COLO829 (cell line): ENCODE results near the gene KLHL30.

ENCODE experiments used
- DNase-seq: peaks from one replicate; pipeline ENCODE4 v3.0.0; 2012; ENCODE audit warnings: low spot score

Gene KLHL30, protein sequence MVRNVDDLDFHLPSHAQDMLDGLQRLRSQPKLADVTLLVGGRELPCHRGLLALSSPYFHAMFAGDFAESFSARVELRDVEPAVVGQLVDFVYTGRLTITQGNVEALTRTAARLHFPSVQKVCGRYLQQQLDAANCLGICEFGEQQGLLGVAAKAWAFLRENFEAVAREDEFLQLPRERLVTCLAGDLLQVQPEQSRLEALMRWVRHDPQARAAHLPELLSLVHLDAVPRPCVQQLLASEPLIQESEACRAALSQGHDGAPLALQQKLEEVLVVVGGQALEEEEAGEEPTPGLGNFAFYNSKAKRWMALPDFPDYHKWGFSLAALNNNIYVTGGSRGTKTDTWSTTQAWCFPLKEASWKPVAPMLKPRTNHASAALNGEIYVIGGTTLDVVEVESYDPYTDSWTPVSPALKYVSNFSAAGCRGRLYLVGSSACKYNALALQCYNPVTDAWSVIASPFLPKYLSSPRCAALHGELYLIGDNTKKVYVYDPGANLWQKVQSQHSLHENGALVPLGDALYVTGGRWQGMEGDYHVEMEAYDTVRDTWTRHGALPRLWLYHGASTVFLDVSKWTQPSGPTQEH

DNA sequence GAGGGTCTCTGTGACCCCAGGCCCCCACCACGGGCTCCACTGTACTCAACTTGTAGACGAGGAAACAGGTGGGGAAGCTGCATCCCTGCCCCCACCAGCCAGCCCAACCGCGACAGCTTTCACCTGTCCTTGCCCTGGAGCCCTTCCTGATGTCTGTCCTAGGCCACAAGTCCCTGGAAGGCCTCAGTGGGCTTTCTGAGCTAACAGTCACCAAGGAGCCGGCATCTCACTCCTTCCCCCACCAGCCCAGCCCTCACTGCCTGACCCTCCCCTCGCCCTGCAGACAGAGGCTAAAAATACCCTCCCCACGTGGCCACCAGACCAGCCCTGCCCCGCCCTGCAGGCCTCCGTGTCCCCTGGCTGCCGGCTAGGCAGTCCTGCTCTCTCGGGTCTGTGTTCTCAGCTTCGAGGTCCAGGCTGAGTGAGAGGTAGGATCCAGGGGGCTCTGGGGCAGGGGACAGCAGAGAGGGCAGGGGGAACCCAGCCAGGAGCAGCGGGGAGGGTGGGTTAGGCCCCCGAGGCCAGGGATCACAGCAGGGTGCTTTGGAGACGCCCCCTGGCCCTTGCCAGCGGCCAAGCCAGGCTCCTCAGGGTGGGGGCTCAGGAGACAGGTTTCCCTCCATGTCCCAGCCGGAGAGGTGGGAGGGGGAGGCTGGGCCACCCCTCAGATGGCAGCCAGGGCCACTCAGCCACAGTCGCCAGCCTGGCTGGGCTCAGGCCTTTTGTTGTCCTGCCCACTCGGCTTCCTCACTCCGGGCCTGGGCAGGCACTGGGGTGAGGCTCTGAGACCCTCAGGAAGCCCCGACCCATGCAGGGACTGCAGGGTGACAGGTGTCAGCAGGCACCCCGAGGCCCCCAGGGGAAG is at the start of gene KLHL30:
TSS of gene KLHL30 (plus strand) at position 338 of the 865 bp plus-strand sequence. CDS start 2,087 bp downstream, outside the sequence.
- no peak for DNase-seq

DNA sequence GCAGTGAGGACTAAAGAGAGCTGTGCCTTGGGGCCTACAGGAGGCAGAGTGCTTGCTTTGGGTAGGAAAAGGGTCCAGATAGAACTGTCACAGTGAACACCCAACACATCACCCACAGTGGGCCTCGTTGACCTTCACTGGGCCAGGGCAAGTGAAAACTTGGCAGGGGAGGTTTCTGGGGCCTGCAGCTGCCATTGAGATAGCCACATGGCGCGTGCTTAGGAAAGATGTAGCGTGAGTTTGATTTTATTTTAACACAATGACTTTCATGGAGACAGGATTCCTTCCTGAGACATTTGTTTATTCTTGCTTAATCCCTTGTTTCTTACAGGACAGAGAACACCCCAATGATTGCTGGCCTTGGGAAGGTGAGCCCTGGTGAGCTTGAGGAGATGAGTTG is 47.6 kb upstream of the KLHL30 start:
- DNase-seq = no peak

DNA sequence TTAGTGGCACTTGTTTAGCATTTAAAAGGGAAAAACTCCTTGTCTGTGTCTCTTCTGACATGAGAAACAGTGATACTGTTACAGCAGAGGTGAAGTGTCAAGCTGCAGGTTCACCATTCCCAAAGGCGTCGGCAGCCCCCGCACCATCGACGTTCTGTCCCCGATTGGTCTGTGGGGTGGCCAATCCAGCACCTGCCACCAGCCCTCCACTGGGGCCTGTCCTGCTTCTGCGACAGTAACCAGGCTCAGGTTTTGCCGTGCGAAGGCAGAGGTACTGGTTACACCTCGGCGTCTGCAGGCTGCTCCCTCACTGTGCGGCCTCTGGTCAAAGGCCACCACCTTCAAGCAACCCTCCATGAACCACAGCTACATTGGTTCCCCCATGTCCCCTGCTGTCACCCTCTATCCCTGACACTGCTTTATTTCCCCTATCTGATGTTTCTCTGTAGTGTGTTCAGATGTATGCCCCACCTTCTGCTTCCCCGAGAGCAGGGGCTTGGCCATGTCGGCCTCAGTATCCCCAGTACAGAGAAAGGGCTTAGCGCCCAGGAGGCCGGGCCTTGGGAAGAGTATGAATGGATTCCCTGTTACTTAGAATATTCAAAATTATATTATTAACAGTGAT is 46.9 kb upstream of the KLHL30 start:
- no peak for DNase-seq

DNA sequence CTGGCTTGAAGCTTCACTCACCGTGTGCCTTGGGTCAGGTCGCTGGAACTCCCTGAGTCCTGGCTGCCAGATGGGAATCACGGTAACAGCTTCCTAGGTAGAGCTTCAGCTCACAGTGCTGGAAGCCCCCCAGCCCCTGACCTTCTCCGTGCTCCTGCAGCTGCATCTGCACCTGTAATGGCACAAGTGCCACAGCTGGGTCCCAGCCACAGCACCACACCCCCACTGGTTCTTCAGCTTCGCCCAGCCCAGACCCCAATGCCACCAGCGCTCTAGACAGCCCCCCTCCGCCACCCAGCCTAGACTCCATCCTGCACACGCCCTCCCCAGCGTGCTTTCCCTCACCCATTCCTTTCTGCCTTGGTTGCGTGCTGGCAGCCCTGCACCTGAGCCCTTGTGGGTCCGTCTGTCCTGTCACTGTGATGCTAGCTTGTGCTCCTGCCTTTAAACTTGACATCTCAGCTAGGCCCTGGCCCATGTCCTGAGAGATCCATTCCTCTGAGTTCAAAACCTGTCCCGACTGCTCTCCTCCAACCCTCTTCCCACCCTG is 45.9 kb upstream of the KLHL30 start:
- DNase-seq = no peak

DNA sequence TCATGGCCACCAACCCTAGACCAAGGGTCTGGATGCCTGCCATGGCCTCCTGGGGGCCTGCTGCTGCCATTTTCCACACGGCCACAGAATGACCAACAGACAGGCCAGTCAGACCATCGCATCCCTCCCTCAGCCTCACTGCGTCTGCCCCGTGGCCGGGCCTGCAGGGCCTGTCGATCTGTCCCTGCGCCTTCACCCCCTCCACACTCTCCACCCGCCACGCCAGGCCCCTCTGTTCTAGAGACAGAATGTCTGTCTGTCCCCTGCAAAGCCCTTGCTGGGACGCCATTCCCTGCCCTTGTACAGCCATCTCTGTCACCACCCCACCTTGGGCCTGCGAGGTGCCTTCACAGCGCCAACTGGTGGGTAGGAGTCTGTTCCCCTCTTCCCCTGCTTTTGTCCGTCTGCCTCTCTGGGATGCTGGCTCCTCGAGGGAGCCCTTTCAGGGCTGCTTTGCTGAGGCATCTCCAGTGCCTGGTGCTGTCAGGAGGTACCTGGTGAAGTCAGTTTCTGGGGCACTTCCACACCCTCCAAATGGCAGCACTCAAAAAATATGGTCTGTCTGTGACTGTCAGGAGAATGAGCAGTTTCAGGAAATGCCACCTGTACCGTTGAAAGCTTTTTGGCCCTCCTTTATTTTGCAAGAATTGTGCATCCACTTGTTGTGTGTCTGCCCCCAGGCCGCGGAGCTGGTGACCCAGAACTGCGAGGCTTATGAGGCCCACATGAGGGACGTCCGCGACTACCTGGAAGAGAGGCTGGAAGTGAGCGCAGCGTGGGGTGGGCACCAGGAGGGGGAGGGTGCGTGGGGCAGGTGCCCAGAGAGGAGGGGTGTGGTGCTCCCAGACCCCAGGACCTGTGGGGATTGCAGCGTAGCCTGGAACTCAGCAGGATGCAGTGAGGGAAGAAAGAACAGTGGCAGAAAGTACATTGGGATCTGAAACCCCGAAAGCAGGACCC is 45.0 kb upstream of the KLHL30 start:
- DNase-seq = no peak

DNA sequence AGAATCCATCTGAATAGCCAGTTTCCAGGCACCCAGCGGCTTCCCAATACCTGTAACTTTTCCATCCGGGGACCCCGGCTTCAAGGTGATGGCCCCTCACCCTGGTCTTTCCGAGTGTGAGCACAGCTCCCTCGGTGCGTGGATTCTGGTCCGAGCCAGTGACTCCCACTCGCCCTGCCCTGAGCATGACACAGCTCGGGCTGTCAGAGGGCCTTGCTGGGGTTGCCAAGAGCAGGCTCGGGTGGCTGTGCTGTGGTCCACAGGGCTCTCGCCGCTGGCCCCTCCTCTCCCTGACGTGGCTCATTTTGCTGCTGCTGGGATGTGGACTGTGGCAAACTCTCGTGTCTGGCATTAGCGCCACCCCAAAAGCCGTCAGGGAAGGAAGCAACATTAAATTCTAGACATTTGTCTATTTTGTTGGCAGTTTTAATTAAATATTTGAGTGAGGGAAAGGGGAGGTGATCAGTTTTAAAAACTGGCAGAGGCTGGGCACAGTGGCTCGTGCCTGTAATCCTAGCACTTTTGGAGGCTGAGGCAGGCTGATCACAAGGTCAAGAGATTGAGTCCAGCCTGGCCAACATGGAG is 43.9 kb upstream of the KLHL30 start:
- DNase-seq = no peak

DNA sequence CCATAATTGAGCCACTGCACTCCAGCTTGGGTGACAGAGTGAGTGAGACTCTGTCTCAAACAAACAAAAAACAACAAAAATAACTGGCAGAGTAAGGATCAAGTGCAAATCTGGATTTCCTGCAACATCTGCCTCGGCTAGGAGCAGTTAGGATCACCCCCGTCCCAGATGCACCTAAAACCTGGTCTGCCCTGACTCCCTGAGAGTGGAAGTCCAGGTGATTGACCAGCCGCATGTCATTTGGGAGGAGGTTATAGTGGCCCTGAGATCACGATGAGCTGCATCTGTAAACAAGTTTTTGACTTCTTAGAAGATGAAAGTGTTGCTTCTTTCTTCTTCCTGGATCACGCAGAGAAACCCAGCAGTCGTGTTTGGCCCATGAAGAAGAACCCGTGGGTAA is 43.3 kb upstream of the KLHL30 start:
- DNase-seq = no peak

DNA sequence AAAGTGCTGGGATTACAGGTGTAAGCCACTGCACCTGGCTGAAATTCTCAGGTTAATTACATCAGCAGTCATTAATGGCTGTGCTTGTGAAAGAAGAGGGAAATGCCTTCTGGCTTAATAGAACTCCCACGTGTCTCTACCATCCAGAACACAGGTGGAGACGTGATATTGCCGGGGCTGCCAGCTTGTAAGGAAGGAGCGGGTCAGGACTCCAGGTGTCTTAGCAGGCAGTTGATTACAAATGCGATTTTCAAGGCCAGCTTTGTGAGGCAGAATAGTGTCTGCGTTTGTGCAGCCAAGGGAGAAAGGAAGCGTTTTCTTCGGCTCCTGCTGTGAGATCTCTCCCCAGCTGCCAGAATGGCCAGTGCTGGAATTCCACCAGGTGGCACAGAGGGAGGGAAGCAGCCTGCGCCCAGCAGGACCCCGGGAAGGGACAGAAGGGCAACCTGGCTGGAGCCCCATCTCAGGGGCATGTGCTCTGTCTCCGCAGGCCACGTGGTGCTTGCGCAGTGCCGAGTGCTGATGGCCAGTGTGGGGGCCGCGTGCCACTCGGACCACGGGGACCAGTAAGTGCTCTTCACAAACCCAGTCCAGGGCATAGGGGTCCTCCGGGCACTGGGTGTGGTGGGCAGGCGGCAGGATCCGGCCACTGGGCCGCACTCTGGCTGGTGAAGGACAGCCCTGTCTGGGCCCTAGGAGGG is 42.0 kb upstream of the KLHL30 start:
- DNase-seq = no peak

DNA sequence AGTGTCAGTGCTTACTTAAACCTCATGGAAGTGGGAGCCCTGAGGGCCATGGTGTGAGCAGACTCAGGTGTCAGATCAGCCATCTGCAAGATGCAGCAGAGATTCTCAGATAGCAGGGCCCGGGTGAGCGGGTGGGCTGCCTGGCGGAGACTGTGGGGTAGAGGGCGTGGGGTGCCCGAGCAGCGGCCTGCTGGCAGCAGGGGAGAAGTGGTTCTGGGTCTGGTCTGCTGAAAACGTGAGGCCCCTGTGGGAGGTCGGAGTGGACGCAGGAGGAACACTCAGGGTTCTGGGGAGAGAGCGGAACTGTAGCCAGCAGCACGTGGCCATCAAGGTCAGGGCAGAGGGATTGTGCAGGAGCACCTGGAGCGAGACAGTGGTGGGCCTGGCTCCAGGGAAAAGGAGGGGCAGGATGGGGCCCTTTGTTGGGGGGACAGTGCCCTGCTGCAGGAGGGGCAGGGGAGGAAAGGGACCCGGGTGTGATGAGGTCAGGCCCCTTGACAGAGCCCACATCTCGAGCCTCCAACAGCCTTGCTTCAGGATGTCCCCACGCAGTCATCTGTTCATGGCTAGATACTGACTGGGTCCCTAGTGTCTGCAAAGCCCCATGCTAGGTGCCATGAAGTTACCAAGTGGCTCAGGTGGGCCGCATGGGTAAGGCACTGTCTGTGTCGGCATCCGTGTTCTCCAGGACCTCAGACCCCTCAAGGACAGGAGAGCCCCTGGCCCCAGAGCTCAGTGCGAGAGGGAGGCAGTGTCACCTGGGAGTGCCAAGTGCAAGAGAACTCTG is 41.1 kb upstream of the KLHL30 start:
- no peak for DNase-seq

DNA sequence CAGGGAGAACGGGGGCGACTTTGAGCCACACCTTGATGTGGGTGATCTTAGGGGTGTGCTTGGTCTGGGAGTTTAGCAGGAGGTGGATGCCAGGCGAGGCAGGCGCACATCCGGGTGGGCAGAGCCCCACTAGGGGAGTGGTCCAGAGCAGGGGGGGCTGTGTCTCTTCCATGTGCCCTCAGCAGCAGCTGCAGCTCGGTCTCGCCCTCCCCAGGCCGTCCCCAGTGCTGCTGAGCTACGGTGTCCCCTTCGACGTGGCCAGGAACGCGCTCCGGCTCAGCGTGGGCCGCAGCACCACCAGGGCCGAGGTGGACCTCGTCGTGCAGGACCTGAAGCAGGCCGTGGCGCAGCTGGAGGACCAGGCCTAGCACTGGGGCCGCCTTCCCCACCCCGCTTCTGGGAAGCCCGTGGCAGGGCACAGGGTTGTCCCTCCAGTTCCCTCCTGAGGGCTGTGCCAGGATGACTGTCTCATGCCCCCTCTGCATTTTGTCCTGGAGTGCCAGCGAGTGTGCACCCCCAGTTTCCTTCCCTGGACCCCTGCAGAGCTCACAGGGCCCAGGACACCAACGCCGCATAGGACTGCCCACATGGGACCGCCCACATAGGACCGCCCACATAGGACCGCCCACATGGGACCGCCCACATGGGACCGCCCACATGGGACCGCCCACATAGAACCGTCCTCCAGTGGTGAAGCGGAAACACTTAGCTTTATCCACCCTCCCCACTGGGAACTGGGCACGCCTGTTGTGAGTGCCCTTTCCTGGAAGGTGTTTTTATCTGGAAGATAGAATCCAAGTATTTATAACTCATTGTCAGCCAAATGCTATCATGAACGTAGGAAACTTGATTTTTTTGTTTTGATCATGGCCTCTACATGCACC is 40.2 kb upstream of the KLHL30 start:
- DNase-seq = peak; percentile 94

DNA sequence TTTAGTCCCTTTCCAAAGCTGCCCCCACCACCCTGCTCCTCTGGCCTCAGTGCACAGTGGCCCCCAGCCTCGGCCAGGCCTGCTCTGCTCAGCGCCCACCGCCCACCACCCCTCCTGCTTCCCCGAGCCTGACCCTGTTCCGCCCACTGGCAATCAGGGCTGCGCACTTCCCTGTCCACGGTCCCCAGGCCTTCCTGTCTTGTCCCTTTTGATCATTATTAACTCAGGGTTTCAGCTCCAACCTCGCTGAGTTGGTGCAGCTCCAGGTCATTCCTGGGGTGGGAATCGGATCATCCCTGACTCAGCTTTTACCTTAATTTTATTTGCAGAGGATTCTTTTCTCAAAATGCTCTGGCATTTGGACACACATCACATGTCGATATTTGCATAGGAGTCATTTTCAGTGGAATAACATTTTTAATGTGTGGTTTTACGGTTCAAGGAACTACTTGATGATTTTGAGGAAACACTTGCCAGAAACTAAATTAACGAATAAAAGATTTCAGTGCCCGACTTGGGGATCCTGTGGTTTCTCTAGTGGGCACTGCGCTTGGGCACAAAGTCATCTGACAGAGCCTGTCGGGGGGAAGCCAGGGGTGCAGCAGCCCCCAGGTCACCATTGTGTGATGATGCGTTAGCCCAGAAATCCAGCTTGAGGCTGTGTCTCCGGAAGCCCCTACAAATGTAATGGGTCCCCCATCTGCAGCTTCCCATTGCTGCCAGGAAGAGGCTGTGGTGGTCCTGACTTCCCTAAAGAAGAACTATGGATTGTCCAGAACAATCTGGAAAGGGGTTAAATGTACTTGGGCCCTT is 39.4 kb upstream of the KLHL30 start:
- DNase-seq = no peak

DNA sequence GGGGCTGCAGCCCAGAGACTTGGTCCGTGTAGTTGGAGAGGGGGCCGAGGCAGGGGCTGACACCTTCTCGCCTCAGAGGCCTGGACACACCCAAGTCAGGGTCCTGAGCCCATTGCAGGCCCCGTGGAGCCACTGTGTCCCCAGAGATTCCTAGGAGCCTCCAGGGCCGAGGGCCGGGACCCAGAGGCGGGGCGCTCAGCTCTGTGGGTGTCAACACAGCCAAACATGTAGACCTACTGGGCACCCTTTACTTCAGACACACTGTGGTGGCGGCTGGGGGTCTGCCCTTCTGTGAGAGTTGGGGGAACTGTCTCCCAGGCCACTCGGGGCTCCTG is 38.8 kb upstream of the KLHL30 start:
- DNase-seq = no peak

DNA sequence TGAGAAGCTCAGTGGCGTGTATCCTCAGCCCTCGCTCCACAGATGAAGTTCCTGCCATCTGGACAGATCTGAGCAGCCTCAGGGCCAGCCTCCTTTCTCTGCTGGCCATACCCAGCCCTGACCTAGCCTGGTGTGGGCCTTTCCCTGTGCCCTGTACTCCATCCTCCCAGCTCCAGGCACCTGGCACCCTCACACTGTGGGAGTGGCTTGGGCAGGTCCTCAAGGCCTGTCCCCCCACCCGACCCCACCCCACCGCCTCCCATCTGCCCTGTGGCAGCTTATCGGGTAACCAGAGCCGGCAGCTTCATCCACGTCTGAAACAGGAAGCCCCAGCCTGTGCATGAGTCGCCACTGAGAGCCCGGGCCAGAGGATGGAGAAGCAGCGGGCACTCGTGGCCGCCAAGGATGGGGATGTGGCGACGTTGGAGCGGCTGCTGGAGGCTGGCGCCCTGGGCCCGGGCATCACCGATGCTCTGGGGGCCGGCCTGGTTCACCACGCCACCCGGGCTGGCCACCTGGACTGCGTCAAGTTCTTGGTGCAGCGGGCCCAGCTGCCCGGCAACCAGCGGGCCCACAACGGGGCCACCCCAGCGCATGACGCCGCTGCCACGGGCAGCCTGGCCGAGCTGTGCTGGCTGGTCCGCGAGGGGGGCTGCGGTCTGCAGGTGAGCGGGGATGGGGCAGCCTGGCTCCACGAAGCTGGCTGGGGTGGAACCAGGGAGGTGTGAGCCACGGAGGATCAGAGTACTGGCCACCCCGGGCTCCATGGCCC is 38.2 kb upstream of the KLHL30 start, which contains the start of gene ESPNL:
TSS of gene ESPNL (plus strand) at position 292 of the 772 bp plus-strand sequence. CDS start at position 372, 80 bp downstream.
- no peak for DNase-seq

DNA sequence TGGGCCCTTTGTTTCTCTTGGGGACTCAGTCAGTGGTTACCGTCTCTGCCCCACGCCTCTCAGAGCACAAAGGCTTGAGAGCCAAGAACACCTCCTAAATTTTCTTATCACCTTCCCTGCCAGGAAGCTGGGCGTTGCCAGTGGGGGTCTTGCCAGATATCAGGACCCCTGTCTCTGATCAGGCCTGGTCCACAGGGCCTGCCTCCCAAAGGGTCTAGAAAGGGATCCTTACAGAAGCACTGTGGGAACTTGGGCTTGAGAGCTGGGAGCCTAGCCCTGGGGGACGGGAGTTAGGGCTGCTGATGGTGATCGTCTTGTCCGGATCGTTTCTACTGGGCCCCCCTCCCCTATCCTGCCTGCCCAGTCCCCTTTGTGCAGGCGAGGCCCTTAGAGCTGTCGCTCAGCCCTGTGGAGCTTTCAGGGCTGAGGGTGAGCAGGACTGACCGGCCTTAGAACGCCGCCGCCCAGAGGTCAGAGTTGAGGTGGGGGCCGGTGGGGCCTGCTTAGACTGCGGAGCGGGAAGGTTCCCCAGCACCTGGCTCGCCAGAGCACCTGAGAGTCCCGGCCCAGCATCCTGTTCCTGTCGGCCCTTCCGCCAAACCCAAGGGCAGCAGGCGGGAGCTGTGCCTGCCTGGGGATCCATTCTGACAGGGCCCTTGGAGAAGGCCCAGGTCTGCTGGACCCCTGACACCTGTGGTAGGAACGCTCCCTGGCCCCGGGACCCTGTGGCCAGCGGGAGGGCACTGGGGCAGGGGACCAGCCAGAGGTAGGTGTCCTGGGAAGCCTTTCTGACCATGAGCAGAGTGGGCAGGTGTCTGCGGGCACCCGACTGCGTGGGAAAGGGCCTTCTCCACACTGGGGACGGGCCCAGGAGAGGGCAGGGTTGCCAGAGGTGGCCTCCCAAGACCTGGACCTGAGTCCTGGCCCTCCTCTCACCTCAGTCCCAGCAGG is 37.4 kb upstream of the KLHL30 start:
- no peak for DNase-seq
